GM18499 (cell line): ENCODE measurements around the gene BCKDHB.
A peak's percentile ranks its signal among the peaks of the same experiment; 100 is the strongest.
"Not testable (repeated sequence)": the region's sequence is repeated elsewhere in the genome, so short reads cannot be mapped to it uniquely, and the experiment has no call there.

ENCODE experiments used
- ATAC-seq: cut with Tn5 transposase; IDR thresholded peaks from one replicate; pipeline ENCODE4 v1.9.1; 2021; ENCODE audit warnings: moderate number of reproducible peaks; ENCODE audit not compliant: insufficient read depth, unreplicated experiment

Gene BCKDHB

DNA sequence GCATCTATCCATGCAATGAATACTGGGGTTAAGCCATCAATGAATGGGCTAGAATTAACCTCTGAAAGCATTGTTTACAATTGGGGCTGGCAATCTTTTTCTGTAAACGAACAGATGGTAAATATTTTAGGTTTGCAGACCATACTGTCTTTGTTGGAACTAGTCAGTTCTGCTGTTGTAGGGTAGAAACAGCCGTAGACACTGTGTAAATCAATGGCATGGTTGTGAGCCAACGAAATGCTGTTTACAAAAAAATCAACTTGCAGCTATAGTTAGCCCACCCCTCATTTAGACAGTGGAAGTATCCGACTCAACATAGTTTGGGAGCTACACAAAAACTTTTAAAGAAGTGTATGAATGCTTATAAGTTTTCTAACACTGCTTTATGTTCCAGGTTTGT is 91.5 kb downstream of the BCKDHB start:
- no peak for ATAC-seq

DNA sequence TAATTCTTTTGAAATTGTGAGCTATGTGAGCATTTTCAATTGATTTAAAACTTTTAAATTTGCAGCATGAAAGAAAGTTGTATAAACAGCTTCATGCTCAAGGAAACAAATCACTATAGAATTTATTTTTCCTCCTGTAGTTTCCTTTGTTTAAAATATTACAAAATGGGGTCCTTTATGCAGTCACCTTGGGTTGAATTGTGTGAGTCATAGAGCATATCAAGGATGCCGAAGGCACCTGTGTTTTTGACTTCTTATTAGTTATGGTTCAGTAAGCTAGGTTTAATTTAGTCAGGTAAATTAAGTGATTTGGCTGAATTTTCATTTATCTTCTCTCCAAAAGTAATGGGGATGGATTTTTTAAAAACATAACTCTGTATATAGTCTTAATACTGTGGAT is 96.8 kb downstream of the BCKDHB start:
- no peak for ATAC-seq

DNA sequence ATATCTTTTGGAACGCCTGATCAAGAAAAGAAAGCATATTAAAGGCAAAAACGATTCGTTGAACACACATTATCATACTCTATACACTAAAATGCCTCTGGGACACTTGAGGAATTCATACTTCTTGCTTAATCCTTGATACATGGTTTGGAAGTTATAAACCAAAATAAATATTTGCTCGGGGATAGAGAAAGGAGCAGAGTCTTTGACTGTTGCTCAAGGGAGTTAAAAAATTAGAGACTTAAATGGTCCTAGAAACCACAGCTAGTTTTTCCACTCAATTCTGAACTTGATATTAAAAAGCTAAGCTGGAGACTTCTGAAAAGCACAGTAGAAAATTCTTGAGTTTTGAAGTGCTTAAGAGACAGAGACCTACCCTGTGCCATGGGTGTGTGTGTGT is 98.9 kb downstream of the BCKDHB start:
- ATAC-seq = no peak

DNA sequence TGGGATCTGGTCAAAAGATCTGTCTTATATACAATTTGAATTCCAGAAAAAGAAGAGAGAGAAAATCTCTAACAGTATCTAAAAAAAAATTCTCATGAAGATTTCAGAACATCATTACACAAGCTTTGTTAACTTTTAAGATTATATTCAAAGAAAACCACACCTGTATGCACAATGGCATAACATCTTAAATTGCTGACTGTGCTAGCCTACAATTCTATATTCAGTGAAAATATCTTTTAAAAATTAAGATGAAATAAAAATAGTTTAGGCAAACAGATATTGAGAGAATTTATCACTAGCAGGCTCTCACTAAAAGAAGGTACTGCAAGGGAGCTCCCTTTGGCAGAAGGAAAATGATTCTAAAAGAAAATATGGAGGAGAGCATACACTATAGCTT is 100.3 kb downstream of the BCKDHB start:
- ATAC-seq = no peak

DNA sequence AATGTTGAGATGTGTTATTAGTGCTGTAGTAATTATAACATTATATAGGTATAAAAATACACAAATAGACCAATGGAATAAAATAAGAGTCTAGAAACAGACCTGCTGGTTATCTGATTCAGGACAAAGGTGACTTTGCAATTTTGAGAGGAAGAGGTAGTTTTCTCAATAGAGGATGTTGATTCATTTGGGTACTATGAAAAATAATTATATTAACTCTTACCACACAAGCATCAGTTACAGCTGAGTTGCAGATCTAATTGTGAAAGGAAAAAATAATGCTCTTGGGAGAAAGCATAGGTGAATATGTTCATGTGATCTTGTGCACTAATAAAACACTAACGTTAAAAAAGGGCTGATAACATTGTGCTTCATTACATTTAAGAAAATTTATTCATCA is 103.0 kb downstream of the BCKDHB start:
- peak; percentile 66 for ATAC-seq

DNA sequence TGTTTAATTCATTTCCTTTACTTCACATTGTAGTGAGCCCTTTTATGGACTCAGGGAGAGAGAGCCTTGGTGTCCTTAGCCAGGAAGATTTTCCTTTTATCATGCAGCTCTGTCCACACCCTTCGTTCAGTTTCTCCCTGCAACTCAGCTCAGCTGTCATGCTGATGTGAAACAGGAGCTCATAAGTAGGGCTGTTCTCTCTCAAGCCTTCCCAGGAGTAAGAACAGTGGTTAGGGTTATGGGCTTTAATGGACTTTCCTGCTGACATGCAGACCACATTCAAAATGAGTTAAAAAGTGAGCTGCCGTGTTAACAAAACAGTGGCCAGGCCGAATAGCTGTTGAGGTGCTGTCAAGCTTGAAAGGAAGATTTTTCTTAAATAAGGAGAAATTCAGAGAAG is 104.1 kb downstream of the BCKDHB start:
- no peak for ATAC-seq

DNA sequence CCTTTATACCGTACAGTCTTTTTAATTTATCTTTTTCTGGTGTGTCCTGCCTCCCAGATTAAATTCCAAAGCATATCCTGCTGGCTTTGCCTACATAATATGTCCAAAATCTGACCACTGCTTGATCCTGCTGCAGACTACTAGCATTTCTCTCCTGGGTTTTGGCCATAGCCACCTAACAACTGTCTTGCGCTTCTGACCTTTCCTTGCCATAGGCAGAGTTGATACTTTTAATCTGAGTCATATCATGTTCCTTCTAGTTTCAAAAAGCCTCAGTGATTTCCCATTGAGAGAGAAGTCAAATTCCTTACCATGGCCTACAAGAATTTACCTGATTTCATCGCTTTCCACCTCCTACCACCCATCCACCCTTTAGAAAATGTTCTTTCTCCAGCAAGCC is 104.8 kb downstream of the BCKDHB start:
- no peak for ATAC-seq

DNA sequence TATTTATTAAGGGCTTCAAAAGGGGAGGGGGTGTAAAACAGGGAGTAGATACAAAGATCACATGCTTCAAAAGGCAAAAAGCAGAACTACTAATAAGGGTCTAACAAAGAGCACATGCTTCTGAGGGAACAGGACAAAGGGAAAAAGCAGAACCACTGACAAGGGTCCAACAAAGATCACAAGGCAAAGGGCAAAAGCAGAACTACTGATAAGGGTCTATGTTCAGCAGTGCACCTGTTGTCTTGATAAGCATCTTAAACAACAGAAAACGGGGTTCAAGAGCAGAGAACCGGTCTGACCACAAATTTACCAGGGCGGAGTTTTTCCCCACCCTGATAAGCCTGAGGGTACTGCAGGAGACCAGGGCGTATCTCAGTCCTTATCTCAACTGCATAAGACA is 105.4 kb downstream of the BCKDHB start:
- ATAC-seq = not testable (repeated sequence)

DNA sequence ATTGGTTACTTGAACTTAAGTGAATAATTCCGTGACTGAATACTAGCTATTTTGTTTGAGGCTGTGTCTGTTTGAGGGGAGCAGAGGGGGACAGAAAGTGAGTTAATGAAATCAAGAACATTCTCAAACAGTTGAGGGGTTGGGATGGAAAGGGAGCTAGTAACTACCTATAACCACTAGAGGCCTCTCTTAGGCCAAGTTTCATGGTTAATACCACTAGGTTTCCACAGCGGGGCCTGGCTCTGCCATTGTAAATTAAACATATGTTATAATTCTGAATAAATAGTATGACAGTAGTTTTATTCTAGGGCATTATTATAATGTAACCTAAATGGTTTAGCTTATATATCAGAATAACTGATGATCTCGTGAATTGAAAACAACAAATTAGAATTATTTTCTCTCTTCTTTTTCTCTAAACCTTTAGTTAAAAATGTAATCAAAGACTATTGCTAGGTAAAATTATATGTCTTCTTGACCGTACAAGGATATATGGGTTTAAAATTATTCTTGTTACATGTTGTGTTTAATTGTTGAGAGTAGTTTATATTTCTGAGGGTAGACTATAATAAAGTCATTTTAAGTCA is 108.1 kb downstream of the BCKDHB start:
- ATAC-seq = peak; percentile 61

DNA sequence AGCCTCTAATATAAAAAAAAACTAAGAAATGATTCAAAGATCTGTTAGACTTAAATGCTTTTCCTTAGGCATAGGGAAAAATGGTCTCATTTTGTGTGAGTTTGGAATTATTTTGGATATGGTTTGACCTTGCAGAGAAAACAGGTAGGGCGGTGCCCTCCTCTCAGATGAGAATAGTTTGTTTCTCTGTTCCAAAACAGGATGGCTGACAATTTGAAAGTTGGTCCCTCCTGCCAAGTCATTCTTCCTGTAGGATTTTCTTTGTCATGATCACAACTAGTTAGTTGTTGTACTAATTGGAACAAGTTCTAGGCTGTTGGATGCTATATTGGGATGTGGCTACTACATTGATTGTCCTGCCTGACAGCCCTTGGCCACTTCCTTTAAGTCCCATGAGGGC is 108.6 kb downstream of the BCKDHB start:
- ATAC-seq = no peak

DNA sequence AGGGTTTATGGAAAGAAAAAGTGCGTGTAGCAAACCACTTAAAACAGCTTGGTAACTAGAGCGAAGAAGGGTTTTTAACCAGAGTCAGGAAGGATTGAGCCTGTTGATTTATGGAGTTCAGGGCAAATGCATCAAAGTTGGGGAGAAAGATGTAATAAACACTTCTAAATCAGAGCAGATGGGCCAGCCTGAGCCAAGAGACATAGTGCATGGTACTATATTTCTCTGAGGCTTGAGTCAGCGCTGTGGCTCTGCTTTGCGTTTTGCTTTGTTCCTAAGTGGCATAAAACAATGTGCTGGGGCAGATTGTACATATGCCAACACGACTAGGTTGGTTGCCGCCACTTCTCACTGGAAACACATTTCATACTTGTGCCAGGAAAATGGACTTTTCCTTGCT is 111.3 kb downstream of the BCKDHB start:
- no peak for ATAC-seq

DNA sequence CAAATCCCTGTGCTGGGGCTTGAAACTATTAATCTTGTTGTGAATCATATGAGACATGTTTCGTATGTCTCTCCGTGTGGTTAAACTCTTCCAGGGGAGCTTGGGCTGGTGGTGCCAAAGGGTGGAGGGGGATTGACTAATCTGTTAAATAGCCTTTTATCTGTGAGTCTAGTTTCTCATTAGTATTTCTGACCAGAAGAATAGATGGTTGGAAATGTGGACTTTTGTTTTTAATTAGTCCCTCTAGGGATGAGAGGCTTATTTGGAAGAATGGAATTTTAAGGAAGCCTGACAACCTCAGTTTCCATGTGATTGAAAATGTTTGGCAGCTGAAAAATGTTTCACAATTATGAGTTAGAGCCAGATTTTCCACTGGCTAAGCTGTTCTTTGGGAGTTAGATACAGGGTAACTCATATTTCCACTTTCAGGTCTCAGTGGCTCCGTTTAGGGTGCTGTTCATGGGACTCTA is 117.3 kb downstream of the BCKDHB start:
- no peak for ATAC-seq

DNA sequence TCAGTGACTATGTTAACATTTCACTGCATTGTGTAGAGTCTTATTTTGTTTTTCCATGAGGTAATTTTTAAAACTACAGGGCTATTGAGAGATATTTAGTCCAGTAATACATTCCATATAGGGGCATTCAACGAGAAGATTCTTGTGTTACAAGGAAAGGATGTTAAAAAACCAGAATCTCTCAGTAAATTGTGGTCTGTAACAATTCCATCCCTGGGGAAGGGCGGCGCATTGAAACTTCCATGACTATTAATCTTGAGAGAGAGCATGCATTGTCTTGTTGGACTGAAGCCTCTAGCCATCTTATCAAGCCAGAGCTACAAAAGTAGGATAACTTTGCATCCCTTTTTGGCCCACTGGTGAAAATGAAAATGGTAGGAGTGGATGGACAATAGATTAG is 119.7 kb downstream of the BCKDHB start:
- ATAC-seq = no peak

DNA sequence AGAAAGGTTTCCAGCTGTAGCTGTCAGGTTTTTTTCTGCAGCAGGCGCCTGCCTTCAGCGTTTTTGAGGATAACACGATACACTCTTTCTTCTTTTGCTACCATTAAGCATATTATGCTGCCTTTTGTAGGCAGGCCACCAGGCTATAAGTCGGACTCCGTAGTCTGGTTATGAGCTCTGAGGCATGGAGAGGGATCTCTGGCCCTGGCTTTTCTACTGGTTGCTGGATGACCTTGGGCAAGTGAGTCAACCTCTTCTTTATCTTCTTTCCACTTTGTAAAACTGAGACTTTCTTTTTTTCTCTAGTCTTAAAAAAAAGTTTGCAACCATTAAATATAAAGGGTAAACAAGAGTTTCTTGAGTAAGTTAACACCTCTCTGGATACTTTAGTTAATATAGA is 120.2 kb downstream of the BCKDHB start:
- no peak for ATAC-seq

DNA sequence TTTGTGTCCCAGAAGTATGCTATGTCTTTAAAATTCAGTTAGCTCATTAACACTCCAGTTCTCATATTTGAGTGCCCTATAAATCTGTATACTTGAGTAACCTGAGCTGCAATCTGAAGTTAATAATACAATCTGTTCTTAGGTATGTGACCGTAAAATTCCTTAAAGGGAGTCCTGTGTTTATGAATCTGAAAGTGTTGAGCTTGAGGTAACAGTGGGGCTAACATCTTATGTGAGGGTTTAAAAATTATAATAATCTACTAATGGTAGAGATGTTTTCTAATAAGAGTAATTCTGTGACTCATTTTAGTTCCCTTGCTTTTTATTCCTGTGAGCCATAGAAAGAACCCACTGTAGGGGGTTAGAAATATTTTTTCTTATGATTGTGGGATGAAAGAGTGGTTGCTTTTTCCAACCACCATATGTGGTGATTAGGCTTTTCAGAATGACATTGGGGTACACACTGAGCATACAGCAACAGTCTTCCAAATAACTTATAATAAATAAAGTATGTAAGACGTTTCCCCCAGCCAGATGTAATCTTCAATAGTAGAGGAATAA is 121.2 kb downstream of the BCKDHB start:
- no peak for ATAC-seq

DNA sequence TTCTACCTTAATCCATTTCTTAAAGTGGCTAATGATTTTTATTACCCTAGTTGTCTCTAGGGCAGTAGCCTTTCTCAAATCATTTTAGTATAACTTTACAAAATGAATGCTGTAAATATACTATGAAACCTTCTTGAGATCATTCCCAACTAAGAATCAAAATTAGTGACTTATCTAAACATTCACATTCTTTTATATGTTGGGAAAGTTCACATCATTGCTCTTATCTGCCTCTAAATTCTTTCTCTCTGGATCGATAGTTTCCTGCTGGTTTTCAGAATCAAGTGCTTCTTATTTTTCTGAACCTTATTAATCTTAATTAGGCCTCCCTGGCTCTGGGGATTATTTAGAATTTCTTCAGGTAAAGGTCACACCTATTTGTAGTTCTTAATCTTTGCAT is 126.8 kb downstream of the BCKDHB start:
- ATAC-seq = no peak

DNA sequence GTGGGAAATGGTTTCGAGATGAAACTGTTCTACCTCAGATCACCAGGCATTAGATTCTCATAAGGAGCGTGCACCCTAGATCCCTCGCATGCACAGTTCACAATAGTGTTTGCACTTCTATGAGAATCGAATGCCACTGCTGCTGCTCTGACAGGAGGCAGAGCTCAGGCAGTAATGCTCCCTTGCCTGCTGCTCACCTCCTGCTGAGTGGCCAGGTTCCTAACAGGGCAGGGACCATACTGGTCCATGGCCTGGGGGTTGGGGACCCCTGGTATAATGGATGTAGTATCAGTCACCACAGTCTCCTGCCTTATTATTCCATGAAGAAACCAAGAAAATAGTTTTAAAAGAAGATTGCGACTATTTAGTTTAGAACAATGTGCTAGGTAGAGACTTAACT is 127.5 kb downstream of the BCKDHB start:
- ATAC-seq = no peak

DNA sequence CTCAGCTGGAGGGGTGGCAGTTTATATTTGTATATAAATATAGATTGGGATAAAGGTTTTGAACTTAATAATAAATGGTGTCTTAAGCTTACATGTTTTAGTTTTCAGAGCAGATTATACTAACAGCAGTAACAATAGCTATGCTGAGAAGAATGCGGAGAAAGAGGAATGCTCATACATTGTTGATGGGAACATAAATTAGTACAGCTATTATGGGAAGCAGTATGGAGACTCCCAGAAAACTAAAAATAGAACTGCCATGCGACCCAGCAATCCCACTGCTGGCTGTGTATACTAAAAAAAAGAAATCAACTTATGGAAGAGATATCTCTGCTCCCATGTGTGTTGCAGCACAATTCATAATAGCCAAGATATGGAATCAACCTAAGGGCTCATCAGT is 127.9 kb downstream of the BCKDHB start:
- no peak for ATAC-seq

DNA sequence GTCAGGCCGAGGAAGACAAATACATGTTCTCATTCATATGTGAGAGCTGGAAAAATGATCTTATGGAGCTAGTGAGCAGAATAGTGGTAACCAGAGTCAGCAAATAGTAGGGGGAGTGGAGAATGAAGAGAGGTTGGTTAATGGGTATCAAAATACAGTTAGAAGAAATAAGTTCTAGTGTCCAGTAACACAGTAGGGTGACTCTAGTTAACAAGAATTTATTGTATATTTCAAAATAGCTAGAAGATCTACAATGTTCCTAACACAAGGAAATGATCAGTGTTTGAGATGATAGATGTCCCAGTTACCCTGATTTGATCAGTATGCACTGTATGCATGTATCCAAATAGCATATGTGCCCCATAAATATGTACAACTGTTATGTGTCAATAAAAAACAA is 128.4 kb downstream of the BCKDHB start:
- no peak for ATAC-seq

DNA sequence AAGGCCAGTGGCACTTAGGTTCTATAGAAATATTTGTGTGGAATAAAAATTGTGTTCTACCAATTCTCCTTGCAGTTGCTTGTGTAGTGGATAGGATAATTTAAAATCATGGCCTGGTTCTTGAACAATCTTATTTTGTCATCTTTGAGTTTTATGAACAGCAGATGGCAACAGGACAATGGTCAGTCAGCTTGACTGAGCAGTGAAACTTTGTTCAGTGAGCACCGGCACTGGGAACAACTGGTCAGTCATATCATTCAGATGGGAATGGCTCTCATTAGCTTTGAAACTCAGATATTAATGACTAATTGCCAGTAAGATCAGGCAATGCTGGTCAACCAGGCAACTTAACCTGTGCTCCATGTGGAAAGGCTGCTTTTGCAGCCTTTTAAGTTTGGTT is 129.2 kb downstream of the BCKDHB start:
- no peak for ATAC-seq

DNA sequence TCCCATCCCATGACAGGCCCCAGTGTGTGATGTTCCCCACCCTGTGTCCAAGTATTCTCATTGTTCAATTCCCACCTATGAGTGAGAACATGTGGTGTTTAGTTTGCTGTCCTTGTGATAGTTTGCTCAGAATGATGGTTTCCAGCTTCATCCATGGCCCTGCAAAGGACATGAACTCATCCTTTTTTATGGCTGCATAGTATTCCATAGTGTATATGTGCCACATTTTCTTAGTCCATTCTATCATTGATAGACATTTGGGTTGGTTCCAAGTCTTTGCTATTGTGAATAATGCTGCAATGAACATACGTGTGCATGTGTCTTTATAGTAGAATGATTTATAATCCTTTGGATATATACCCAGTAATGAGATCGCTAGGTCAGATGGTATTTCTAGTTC is 132.3 kb downstream of the BCKDHB start:
- not testable (repeated sequence) for ATAC-seq

DNA sequence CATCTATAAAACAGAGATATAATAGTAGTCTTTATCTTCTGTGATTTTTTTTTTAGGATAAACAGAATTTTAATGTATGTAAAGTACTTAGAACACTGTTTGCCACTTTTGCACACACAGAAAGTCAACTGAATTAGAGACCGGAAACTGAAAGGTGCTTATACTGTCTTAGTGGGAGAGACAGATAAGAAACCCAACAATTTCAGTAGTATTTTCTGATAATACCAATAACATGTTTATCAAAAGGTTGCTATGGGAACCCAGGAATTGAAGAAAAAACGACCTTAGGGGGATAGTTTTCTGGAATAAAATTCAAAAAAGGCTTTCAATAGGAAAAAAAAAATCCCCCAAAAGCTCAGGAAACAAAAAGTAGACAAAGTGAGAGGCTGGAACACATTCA is 138.6 kb downstream of the BCKDHB start:
- no peak for ATAC-seq

DNA sequence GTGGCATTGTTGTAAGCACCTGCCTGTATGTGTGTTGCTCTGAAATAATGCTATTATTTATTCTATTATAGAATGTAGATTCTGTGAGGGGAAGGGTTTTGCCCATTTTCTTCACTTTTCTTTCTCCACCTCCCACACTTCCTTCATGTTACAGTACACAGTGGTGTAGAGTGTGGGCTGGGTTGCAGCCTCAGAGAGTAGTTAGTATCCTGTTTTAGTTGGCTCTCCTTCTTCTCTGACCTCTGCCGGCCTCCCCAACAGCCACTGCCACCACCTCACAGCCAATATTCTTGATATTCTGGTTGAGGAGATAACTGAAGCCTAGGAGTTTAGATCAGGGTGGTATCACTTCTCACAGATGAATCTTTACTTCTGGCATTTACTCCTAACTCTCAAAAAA is 143.4 kb downstream of the BCKDHB start:
- ATAC-seq = no peak
